ENCODE measurements around the gene CABCOCO1. TPM values are rescaled to one million over a fixed set of nuclear protein-coding genes. Genes with fewer than 3 reads are reported as not detected.

Gene CABCOCO1
- total and polyA plus RNA-seq, 9 of the 15 experiments (the other 6 are each of a cell fraction or from before 2014, with no cell fraction given), result 0.04 TPM; not detected in 8

DNA sequence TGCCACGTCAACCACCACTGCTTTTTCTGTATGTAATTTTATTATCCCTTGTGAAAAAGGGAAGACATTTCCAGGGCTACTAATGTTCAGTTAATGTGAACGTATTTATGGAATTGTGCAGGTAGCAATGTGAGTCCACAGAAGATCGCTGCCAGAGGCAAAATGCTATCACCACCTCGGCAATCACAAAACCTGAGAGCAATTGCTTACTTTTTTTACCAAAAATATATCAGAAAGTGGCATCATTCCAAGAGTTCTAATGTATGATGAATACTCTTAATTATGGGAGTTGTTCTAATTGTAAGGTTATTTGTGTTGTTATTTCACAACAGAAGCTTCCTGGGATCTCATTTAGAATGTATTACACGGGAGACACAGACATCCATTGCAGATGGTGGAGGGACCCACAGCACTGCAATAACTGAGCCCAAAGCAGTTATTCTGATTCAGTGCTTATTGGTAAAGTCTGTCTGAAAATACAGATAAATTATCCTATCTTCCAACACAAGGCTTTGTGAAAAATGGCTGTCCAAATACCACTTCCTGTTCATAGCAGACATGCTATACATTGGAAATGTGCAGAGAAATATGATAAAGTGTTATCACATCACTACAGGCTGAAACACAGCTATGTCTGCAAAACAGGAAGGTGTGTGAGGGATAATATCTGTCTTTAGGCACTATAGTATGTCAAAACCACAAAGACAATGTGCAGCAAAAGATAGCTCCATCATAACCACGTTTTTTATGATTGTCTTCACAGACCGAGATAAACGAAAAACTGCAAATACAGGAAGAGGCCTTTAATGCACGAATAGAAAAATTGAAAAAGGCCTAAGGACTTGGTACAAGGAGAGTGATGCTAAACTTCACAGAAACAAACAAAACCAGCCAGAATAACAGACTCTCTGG is 102.7 kb downstream of the CABCOCO1 start (continued):
- TF ChIP-seq, protein P1, sequence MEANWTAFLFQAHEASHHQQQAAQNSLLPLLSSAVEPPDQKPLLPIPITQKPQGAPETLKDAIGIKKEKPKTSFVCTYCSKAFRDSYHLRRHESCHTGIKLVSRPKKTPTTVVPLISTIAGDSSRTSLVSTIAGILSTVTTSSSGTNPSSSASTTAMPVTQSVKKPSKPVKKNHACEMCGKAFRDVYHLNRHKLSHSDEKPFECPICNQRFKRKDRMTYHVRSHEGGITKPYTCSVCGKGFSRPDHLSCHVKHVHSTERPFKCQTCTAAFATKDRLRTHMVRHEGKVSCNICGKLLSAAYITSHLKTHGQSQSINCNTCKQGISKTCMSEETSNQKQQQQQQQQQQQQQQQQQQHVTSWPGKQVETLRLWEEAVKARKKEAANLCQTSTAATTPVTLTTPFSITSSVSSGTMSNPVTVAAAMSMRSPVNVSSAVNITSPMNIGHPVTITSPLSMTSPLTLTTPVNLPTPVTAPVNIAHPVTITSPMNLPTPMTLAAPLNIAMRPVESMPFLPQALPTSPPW (CRISPR knock-in tag; IDR thresholded peaks at IDR 0.05), result peak; percentile 85
- TF ChIP-seq MXI1 (IDR thresholded peaks at IDR 0.05; ENCODE audit: low read depth, low read length) (peak; percentile 95; the same call in 1 of the 2 replicates), CHCHD3 (CRISPR knock-in tag; IDR thresholded peaks at IDR 0.05) (peak; percentile 54; the same call in 1 of the 2 replicates), EWSR1 (IDR thresholded peaks at IDR 0.05; ENCODE audit: borderline replicate concordance, low read depth, partially characterized antibody) (peak; percentile 73), ZNF311 (CRISPR knock-in tag; IDR thresholded peaks at IDR 0.05) (peak; percentile 98), FOXM1 (IDR thresholded peaks at IDR 0.05; ENCODE audit: low read depth) (peak; percentile 100), FOXM1 (CRISPR knock-in tag; IDR thresholded peaks at IDR 0.05; ENCODE audit: low read depth) (no peak), ZKSCAN8 (CRISPR knock-in tag; IDR thresholded peaks at IDR 0.05) (peak; percentile 96), XRCC3 (IDR thresholded peaks at IDR 0.05) (peak; percentile 18; the same call in 1 of the 2 replicates), ZBTB17 (CRISPR knock-in tag; IDR thresholded peaks at IDR 0.05) (peak; percentile 94), TGIF2 (CRISPR knock-in tag; IDR thresholded peaks at IDR 0.05) (no peak), CBX3 (IDR thresholded peaks at IDR 0.05; ENCODE audit: borderline replicate concordance in 1 of 2, low read length in 2 of 2) (peak in 1 of 2 experiments; percentile 98; a peak in 1 of 3 replicates), SMAD2 (IDR thresholded peaks at IDR 0.05; ENCODE audit: low read depth, low read length) (no peak), ZNF347 (CRISPR knock-in tag; IDR thresholded peaks at IDR 0.05; ENCODE audit: low read depth) (no peak), PRMT5 (CRISPR knock-in tag; IDR thresholded peaks at IDR 0.05) (no peak), MCM7 (IDR thresholded peaks at IDR 0.05) (no peak), STAG1 (CRISPR knock-in tag; IDR thresholded peaks at IDR 0.05; ENCODE audit: borderline replicate concordance) (no peak), FOSL1 (tag; conservative IDR thresholded peaks at IDR 0.05) (peak; percentile 98), TRIM28 (IDR thresholded peaks at IDR 0.05) (peak; percentile 94), CTBP1 (IDR thresholded peaks at IDR 0.05; ENCODE audit: borderline replicate concordance) (peak; percentile 98), RBBP5 (IDR thresholded peaks at IDR 0.05; ENCODE audit: borderline replicate concordance, insufficient read depth, low read length, poor library complexity, severe bottlenecking) (peak; percentile 60), CC2D1A (IDR thresholded peaks at IDR 0.05) (peak; percentile 100), NFIX (CRISPR knock-in tag; IDR thresholded peaks at IDR 0.05; ENCODE audit: low read depth) (no peak), SUPT5H (IDR thresholded peaks at IDR 0.05) (peak; percentile 18; the same call in 1 of the 2 replicates), NCOR1 (IDR thresholded peaks at IDR 0.05) (peak; percentile 100), ZNF124 (CRISPR knock-in tag; IDR thresholded peaks at IDR 0.05) (no peak), MTA1 (IDR thresholded peaks at IDR 0.05; ENCODE audit: borderline replicate concordance) (peak; percentile 96)
- TF ChIP-seq, protein P2, sequence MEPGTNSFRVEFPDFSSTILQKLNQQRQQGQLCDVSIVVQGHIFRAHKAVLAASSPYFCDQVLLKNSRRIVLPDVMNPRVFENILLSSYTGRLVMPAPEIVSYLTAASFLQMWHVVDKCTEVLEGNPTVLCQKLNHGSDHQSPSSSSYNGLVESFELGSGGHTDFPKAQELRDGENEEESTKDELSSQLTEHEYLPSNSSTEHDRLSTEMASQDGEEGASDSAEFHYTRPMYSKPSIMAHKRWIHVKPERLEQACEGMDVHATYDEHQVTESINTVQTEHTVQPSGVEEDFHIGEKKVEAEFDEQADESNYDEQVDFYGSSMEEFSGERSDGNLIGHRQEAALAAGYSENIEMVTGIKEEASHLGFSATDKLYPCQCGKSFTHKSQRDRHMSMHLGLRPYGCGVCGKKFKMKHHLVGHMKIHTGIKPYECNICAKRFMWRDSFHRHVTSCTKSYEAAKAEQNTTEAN (CRISPR knock-in tag; IDR thresholded peaks at IDR 0.05), result no peak
- TF ChIP-seq, protein P3, sequence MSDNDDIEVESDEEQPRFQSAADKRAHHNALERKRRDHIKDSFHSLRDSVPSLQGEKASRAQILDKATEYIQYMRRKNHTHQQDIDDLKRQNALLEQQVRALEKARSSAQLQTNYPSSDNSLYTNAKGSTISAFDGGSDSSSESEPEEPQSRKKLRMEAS (CRISPR knock-in tag; IDR thresholded peaks at IDR 0.05), result peak; percentile 83; the same call in 1 of the 2 replicates

Data from K562 (cell line).